Cardiac fibroblast (primary cell): ENCODE results near the gene AFTPH.

Experiments used
- DNase-seq, 2 donors: peaks; one replicate each; pipeline versions ENCODE4 v3.0.0 to v3.0.0-alpha.2; 2010; ENCODE audit warnings: low read depth in 2 of 2
- H3K4me3 ChIP-seq, 2 donors: replicated peaks in 1 of 2; 1 replicate in 1 of 2; 2 replicates in 1 of 2; pipeline ENCODE4 v1.5.1; 2011; ENCODE audit warnings: low read depth in 2 of 2, low read length in 2 of 2, mild to moderate bottlenecking in 2 of 2, moderate library complexity in 1 of 2
- CTCF ChIP-seq: IDR thresholded peaks from one replicate; pipeline ENCODE4 v1.5.1; 2011; ENCODE audit warnings: low read depth, mild to moderate bottlenecking, low read length, inconsistent platforms

Gene AFTPH

GRCh38 chr2:64641599-64641998 lies 117.5 kb downstream of the AFTPH start:
- no peak for TF ChIP-seq CTCF
- H3K4me3 ChIP-seq: no peak overlapping the region
- no peak for DNase-seq
